Subcutaneous adipose tissue (tissue), 4 donors: ENCODE measurements around the gene CSRP1. TPM values are rescaled to one million over a fixed set of nuclear protein-coding genes. Genes with fewer than 3 reads are reported as not detected.

Experiments
- CTCF ChIP-seq: fragments of 450-650 bp; IDR thresholded peaks from one replicate; pipeline ENCODE4 v1.5.1; 2016; ENCODE audit warnings: low read depth, mild to moderate bottlenecking, control low read depth, antibody characterized with exemption, moderate library complexity
- total RNA-seq, 4 donors: library from RNA; depleted of rRNA; stranded (reverse); fragments of >200 nt; gene quantifications; one replicate each; pipeline ENCODE4 v1.1.0, GENCODE V29; 2016

Gene CSRP1
- total RNA-seq, 4 donors from 2014 or later: 82.0 to 242 (median 155) TPM

GRCh38 chr1:201481761-201482493, 25.0 kb downstream of the CSRP1 start:
- no peak for TF ChIP-seq CTCF

DNA sequence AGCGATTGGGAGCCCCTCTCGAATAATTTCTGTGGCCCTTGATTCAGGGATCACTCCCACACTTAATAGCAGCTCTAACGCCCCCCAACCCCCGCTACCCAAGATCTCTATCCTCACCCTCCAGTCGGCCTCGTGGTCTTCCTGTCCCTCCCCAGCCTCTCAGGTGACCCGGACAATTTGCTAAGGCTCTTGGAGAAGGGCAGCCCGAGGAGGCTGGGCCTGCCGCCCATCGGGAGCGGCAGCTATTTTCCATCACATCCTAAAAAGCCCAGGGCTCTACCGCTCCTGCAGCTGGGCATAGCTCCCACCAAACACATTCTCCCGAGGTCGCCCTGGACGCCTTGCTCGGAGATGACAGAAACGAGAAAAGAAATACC, 25.9 kb downstream of the CSRP1 start:
- TF ChIP-seq CTCF: no peak

- TF ChIP-seq CTCF: no peak
These were observed 26.5 kb downstream of the CSRP1 start for GRCh38 chr1:201480231-201481003.

DNA sequence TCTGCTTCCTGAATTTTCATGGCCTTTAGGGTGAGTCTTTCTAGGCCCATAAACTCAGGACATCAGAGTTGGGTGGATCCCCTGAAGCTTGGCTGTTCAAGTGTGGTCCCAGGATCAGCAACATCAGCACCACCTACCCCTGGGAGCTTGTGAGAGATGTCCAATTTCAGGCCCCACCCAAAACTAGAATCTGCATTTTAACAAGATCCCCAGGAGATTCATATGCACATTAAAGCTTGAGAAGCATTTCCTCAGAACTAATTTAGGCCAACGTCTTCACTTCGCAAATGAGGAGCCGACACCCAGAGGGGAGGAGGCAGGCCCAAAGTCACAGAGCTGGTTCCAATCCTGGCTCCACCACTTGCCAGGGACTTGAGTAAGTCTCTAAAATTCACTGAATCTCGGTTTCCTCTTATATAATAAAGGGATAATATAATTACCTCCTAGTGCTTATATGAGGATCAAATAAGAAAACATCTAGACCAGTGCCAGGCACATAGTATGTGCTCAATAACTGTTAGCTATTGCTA, 27.7 kb downstream of the CSRP1 start:
- TF ChIP-seq CTCF: no peak

GRCh38 chr1:201476670-201477344, 30.1 kb downstream of the CSRP1 start:
- no peak for TF ChIP-seq CTCF

GRCh38 chr1:201475915-201476669, 30.8 kb downstream of the CSRP1 start:
- TF ChIP-seq CTCF: no peak
